Measurements from ENCODE around the gene RAB43.

RAB43 gene

DNA sequence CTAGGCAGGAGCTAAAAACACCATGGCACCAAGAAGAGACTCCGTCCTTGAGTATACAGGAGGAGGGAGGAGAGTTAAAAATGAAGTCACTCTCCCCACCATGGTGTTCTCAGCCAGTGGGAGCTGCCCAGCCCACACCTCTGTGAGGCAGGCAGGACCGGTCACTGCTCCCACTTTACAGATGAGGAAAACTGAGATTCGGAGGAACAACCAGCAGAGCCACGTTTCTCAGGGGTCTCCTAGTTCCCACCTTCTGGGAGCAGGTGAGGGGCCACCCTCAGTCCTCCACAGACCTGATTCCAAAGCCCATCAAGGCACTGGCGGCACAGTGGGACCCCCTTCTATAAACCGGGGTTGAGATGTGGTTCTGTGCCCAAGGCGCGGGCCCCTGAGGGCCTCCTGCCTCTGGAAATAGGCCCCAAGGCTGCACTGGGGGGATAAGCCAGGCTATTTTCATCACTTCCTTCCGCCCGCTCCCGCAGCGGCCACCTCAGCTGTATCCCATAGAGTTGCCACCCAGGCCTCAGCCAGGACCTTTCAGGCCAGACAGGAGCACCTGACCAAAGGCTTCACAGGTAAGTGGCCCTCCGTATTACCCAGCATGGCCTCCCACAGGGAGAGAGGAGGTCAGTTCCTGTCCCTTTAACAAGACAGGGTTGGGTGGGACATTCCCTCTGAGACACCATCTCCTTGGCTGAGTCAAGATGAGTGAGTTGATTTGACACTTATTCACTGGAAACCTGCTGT is 61.2 kb downstream of the RAB43 start, which contains the start of gene GP9:
Gene GP9 (plus strand): TSS at position 504 of the 747 bp plus-strand sequence. CDS start 961 bp downstream, outside the sequence.
- no peak for DNase-seq

GRCh38 chr3:129059311-129059958 is 62.2 kb downstream of the RAB43 start:
- no peak for DNase-seq

- DNase-seq, result peak in 2 of 6 experiments; percentile 17 to 18
Observed at GRCh38 chr3:129058441-129059200, 63.0 kb downstream of the RAB43 start.

- DNase-seq, result no peak
Observed at GRCh38 chr3:129057249-129057648, 64.4 kb downstream of the RAB43 start.

- no peak for DNase-seq
Observed at GRCh38 chr3:129056451-129057173, 65.0 kb downstream of the RAB43 start.

DNA sequence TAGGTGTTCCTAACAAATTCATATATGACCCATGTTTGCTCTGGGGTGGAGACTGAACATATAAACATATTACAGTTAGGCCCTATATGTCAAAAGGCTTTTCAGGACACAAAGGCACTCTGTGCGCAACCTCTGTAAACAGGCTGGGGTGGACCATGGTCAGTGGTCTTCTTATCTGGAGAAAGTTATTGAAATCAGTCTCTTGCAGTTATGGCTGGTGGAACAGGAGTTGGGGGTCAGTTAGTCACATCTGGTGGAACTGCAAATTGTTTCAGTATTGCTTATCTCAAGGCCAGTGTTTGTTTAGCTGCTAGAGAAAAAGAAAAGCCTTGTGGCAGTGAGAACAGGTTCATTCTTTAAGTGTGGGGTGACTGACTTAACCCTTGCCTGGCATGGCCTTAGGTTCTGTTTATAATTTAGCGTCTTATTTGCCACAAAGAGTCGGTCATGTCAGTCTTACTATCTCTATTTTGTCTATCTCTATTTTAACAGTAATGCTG is 66.9 kb downstream of the RAB43 start:
- no peak for DNase-seq

DNA sequence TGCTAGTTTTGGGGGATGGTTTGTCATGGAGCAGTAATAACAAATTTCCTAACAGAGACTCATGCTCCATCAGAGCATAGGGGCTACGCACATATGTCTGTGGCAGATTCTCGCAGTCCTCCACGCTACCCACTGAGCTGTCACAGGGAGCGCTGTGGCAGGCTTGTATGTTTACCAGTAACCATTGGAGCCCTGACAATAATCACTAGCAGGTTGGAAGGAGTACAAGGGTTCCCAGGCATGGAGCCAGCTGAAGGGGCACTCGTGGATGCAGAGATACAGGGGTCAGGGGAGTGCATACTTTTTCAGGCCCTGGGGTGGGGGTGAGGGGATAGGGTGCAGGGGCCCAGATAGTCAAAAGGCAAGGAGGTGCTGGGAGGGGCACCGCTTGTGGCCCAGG is 68.9 kb downstream of the RAB43 start:
- no peak for DNase-seq

GRCh38 chr3:129051871-129052340 is 69.7 kb downstream of the RAB43 start:
- DNase-seq, result no peak

- no peak for DNase-seq
Observed at GRCh38 chr3:129050556-129051295, 70.9 kb downstream of the RAB43 start.

DNA sequence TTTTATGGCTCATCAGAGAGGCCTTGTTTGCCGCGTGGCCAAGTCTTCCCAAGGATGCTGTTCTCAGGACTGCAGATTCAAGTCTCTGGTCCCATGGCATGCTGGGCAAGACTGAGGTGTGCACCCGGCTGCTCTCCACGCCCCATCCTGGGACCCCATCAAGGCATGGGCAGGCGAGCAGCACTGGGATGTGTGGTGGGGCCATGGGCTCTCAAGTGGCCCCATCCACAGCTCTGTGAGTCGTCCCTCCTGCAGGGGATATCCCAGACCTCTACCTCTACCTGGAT is 74.1 kb downstream of the RAB43 start:
- DNase-seq, result no peak

- no peak for DNase-seq
Observed at GRCh38 chr3:129046732-129047552, 74.7 kb downstream of the RAB43 start.

DNA sequence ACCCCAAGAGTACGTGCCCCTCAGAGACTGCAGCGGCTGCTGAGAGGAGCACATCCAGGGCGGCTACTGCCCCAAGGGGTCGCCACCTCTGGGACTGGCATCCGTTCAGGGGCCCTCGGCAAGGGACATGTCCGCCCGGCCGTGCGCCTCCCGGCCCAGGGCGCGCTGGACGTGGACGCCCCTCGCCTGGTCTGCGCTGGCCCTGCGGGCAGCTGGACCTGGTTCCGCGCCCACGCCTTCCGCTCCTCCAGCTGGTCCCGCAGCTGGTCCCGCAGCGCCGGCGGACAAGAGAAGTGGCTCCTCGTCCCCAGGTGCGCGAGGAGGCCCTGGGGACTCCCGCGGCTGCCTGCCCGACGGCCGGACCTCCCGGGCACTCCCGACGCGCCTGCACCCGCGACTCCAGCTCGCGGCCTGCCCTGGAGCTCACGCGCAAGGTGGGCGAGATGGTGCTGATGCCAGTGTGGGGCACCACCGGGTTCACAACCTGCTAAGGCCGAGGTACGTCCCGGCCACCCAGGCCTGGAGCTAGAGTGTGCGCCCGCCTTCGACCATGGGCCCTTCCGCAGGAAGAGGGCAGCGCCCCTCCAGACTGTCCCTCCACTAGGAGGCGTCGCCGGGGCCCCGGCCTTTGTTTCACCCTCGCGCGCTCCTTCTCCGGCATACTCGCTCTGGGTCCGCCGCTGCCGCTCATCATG is 75.4 kb downstream of the RAB43 start:
- DNase-seq, result peak in 2 of 6 experiments; percentile 32 to 60

- DNase-seq, result peak in 4 of 6 experiments; percentile 29 to 60 (median 32)
Observed at GRCh38 chr3:129045675-129046036, 75.9 kb downstream of the RAB43 start.

DNA sequence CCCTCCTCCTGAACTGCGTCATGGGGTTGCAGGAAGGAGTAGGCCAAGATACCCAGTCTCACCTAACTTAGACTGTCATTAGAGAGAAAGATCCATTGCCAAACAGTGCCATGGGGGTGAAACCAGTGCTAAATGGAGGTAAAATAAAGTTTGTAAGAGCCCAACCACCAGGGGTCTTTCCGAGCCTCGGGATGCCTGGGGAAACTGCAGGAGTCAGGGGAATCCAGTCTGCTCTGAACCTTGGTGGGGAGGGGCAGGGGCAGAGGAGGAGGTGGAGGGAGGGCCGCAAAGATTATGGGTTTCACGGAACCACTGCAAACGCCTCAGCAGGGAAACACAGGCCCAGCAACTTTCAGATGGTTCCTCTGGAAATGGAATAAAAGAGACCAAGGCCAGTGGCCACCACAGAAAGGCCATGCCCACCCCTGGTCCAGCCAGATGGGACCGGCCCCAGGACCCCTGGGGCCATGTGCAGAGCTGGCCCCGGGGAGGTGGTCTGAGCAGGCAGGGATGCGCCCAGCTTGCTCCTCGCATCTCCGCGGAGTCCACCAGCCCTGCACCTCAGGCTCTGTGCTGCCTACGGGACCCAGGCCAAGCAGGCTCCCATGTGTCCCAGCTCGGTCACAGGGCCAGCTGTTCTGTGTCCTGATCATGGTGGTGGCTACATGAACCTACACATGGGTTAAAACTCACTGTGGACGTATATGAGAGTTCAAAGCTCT is 80.9 kb downstream of the RAB43 start:
- no peak for DNase-seq

DNA sequence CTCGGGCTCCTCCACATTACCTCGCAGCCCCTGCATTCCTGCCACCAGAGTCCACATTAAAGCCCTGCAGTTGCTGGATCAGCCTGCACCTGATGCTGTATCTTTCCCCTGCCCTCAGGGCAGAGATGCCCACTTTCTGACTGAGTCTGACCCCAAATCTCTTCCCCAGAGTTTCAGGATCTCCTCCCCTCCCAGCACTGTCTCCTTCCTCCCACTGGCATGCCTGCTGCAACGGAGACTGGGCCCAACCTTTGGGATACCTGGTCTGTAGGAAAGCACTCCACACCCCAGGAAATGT is 81.6 kb downstream of the RAB43 start:
- no peak for DNase-seq

GRCh38 chr3:129039271-129040038 is 82.1 kb downstream of the RAB43 start:
- DNase-seq, result peak in 2 of 6 experiments; percentile 19 to 27

GRCh38 chr3:129038121-129038855 is 83.3 kb downstream of the RAB43 start:
- no peak for DNase-seq
